Measurements from ENCODE around the gene UBTD2. TPM values are rescaled to one million over a fixed set of nuclear protein-coding genes. Genes with fewer than 3 reads are reported as not detected.
A peak's percentile ranks its signal among the peaks of the same experiment; 100 is the strongest.
"Not testable (repeated sequence)": the region's sequence is repeated elsewhere in the genome, so short reads cannot be mapped to it uniquely, and the experiment has no call there.

UBTD2 gene
- total RNA-seq = 72.0 TPM

GRCh38 chr5:172283020-172283861 is at the start of gene UBTD2:
TSS of gene UBTD2 (minus strand) at chr5:172283764. CDS start at chr5:172283665, 99 bp downstream.
- DNase-seq = peak; percentile 93

- not testable (repeated sequence) for DNase-seq
Measured at GRCh38 chr5:172326901-172327300, 43.3 kb upstream of the UBTD2 start.

- no peak for DNase-seq
Measured at GRCh38 chr5:172325452-172325851, 41.9 kb upstream of the UBTD2 start.

GRCh38 chr5:172322028-172322965 is 38.7 kb upstream of the UBTD2 start:
- DNase-seq = no peak

- no peak for DNase-seq
Measured at GRCh38 chr5:172321593-172321992, 38.0 kb upstream of the UBTD2 start.

- no peak for DNase-seq
Measured at GRCh38 chr5:172319708-172320441, 36.3 kb upstream of the UBTD2 start.

GRCh38 chr5:172315587-172316493 is 32.3 kb upstream of the UBTD2 start:
- no peak for DNase-seq

- DNase-seq = no peak
Measured at GRCh38 chr5:172313915-172314314, 30.4 kb upstream of the UBTD2 start.

- DNase-seq = no peak
Measured at GRCh38 chr5:172312286-172312685, 28.7 kb upstream of the UBTD2 start.

- DNase-seq = no peak
Measured at GRCh38 chr5:172311605-172312004, 28.0 kb upstream of the UBTD2 start.

- no peak for DNase-seq
Measured at GRCh38 chr5:172311026-172311425, 27.5 kb upstream of the UBTD2 start.

- DNase-seq = no peak
Measured at GRCh38 chr5:172305380-172305779, 21.8 kb upstream of the UBTD2 start.

GRCh38 chr5:172303572-172304335 is 20.2 kb upstream of the UBTD2 start:
- no peak for DNase-seq

GRCh38 chr5:172303162-172303561 is 19.6 kb upstream of the UBTD2 start:
- DNase-seq = no peak

- no peak for DNase-seq
Measured at GRCh38 chr5:172302047-172302710, 18.6 kb upstream of the UBTD2 start.

GRCh38 chr5:172299916-172300439 is 16.4 kb upstream of the UBTD2 start:
- DNase-seq = no peak

GRCh38 chr5:172294831-172295230 is 11.3 kb upstream of the UBTD2 start:
- no peak for DNase-seq

- DNase-seq = no peak
Measured at GRCh38 chr5:172293745-172294342, 10.3 kb upstream of the UBTD2 start.

All from tongue (tissue), 2 donors.